Measurements from ENCODE around the gene SPINK7.
"Not testable (repeated sequence)": the region's sequence is repeated elsewhere in the genome, so short reads cannot be mapped to it uniquely, and the experiment has no call there.

DNA sequence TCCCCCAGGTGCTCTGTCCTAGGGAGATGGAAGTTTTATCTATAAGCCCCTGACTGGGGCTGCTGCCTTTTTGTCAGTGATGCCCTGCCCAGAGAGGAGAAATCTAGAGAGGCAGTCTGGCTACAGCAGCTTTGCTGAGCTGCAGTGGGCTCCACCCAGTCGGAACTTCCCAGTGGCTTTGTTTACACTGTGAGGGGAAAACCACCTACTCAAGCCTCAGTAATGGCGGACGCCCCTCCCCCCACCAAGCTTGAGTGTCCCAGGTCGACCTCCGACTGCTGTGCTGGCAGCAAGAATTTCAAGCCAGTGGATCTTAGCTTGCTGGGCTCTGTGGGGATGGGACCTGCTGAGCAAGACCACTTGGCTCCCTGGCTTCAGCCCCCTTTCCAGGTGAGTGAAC lies 31.3 kb upstream of the SPINK7 start:
- TF ChIP-seq, protein P1, sequence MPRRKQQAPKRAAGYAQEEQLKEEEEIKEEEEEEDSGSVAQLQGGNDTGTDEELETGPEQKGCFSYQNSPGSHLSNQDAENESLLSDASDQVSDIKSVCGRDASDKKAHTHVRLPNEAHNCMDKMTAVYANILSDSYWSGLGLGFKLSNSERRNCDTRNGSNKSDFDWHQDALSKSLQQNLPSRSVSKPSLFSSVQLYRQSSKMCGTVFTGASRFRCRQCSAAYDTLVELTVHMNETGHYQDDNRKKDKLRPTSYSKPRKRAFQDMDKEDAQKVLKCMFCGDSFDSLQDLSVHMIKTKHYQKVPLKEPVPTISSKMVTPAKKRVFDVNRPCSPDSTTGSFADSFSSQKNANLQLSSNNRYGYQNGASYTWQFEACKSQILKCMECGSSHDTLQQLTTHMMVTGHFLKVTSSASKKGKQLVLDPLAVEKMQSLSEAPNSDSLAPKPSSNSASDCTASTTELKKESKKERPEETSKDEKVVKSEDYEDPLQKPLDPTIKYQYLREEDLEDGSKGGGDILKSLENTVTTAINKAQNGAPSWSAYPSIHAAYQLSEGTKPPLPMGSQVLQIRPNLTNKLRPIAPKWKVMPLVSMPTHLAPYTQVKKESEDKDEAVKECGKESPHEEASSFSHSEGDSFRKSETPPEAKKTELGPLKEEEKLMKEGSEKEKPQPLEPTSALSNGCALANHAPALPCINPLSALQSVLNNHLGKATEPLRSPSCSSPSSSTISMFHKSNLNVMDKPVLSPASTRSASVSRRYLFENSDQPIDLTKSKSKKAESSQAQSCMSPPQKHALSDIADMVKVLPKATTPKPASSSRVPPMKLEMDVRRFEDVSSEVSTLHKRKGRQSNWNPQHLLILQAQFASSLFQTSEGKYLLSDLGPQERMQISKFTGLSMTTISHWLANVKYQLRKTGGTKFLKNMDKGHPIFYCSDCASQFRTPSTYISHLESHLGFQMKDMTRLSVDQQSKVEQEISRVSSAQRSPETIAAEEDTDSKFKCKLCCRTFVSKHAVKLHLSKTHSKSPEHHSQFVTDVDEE (CRISPR knock-in tag; IDR thresholded peaks at IDR 0.05) = not testable (repeated sequence)
- TF ChIP-seq, protein P2, sequence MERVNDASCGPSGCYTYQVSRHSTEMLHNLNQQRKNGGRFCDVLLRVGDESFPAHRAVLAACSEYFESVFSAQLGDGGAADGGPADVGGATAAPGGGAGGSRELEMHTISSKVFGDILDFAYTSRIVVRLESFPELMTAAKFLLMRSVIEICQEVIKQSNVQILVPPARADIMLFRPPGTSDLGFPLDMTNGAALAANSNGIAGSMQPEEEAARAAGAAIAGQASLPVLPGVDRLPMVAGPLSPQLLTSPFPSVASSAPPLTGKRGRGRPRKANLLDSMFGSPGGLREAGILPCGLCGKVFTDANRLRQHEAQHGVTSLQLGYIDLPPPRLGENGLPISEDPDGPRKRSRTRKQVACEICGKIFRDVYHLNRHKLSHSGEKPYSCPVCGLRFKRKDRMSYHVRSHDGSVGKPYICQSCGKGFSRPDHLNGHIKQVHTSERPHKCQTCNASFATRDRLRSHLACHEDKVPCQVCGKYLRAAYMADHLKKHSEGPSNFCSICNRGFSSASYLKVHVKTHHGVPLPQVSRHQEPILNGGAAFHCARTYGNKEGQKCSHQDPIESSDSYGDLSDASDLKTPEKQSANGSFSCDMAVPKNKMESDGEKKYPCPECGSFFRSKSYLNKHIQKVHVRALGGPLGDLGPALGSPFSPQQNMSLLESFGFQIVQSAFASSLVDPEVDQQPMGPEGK (CRISPR knock-in tag; IDR thresholded peaks at IDR 0.05; ENCODE audit: borderline replicate concordance) = not testable (repeated sequence)
- not testable (repeated sequence) for TF ChIP-seq ZFP30 (CRISPR knock-in tag; IDR thresholded peaks at IDR 0.05); ZC3H10 (CRISPR knock-in tag; IDR thresholded peaks at IDR 0.05); PPARA (CRISPR knock-in tag; IDR thresholded peaks at IDR 0.05; ENCODE audit: borderline replicate concordance)
- TF ChIP-seq, protein P3, sequence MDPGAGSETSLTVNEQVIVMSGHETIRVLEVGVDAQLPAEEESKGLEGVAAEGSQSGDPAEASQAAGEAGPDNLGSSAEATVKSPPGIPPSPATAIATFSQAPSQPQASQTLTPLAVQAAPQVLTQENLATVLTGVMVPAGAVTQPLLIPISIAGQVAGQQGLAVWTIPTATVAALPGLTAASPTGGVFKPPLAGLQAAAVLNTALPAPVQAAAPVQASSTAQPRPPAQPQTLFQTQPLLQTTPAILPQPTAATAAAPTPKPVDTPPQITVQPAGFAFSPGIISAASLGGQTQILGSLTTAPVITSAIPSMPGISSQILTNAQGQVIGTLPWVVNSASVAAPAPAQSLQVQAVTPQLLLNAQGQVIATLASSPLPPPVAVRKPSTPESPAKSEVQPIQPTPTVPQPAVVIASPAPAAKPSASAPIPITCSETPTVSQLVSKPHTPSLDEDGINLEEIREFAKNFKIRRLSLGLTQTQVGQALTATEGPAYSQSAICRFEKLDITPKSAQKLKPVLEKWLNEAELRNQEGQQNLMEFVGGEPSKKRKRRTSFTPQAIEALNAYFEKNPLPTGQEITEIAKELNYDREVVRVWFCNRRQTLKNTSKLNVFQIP (CRISPR knock-in tag; IDR thresholded peaks at IDR 0.05; ENCODE audit: borderline replicate concordance, low read depth) = not testable (repeated sequence)

All from SK-N-SH treated with all-trans-retinoic acid at 6 μM for 48 hours (cell line).